Measurements from ENCODE around the gene LIPT1.

Gene LIPT1

DNA sequence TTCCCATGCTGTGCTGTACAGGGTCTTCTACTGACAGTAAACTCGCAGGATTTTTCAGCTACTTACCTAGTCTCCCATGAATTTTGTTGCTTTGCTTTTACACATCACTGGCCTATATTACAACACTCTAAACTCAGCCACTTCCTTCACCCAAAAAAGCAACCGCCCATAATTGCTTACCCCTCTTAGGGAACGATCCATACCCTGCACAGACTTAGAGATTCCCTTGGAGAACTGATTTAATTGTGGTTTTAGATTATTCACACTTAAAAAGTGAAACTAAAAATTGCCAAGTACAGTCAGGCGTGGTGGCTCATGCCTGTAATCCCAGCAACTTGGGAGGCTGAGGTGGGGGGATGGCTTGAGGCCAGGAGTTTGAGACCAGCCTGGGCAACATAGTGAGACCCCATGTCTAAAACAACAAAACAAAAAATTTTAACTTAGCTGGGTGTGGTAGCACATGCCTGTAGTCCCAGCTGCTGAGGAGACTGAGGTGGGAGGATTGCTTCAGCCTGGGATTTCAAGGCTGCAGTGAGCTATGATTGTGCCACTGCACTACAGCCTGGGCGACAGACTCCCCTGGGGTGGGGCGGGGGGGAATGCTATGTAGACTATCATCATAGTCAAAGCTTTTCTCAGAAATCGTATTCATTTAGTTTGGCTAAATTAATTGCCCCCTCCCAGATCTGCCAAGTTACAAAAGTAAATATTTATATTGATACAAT, 45.5 kb downstream of the LIPT1 start:
- H3K27me3 ChIP-seq, result no peaks in the 10 kb centered on the region
- no peak for TF ChIP-seq CTCF (IDR thresholded peaks at IDR 0.05; ENCODE audit: low read depth, low read length)
- no peak for DNase-seq
- H3K36me3 ChIP-seq, result no peaks in the 10 kb centered on the region
- H3K4me1 ChIP-seq, result no peaks in the 10 kb centered on the region
- H3K9me3 ChIP-seq, result no peaks in the 10 kb centered on the region
- no peak overlapping the region for H3K4me3 ChIP-seq (ENCODE audit: low read depth, low read length)

DNA sequence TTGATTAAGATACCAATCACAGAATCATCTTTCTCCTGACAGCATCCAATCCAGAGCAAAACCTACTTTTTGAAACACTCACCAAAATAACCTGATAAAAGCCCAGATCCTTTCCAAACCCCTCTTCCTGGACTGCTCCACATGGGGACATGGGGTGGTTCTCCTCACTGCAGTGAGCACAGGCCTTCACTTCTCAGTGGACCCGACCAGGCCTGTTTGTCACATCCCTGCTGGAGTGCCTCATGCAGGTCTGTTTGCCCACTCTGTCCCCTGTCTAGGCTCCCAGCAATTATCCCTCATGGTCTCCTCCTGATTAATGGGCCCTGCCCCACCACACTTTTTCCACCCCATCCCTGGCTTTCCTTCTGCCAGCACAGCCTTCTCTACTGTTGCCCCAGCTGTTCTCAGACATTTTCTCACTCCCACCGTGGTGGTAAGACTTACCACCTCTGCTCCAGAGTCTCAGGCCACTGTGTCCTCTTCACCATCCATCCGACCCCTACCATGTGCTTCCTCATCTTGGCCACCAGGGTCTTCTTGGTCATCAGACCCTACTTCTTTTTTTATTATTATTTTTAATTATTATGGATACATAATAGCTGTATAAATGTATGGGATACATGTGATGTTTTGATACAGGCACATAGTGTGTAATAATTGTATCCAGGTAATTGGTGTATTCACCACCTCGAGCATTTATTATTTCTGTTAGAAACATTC, 47.4 kb downstream of the LIPT1 start:
- H3K4me3 ChIP-seq (ENCODE audit: low read depth, low read length), result no peak overlapping the region
- TF ChIP-seq CTCF (IDR thresholded peaks at IDR 0.05; ENCODE audit: low read depth, low read length), result peak; percentile 13
- no peaks in the 10 kb centered on the region for H3K36me3 ChIP-seq
- H3K27me3 ChIP-seq, result no peaks in the 10 kb centered on the region
- DNase-seq, result no peak
- H3K4me1 ChIP-seq, result no peaks in the 10 kb centered on the region
- no peaks in the 10 kb centered on the region for H3K9me3 ChIP-seq

GRCh38 chr2:99205491-99205890, 50.7 kb downstream of the LIPT1 start:
- no peak for TF ChIP-seq CTCF (IDR thresholded peaks at IDR 0.05; ENCODE audit: low read depth, low read length)
- DNase-seq, result no peak
- no peaks in the 10 kb centered on the region for H3K4me1 ChIP-seq

More at GRCh38 chr2:99205491-99205890, 50.7 kb downstream of the LIPT1 start:
- H3K9me3 ChIP-seq, result no peaks in the 10 kb centered on the region
- no peak overlapping the region for H3K4me3 ChIP-seq (ENCODE audit: low read depth, low read length)
- H3K36me3 ChIP-seq, result no peaks in the 10 kb centered on the region
- H3K27me3 ChIP-seq, result no peaks in the 10 kb centered on the region

Data from BE2C (cell line).